ENCODE data around the gene SYTL2.

- TF ChIP-seq CTCF (IDR thresholded peaks at IDR 0.05) (no peak), POLR2A (IDR thresholded peaks at IDR 0.05) (no peak), POLR2AphosphoS5 (IDR thresholded peaks at IDR 0.05) (no peak)
Measured at GRCh38 chr11:85758480-85759039, 52.4 kb downstream of the SYTL2 start.

Measured in stomach (tissue), 4 donors.